Activated CD4-positive, alpha-beta T cell treated with anti-CD3 and anti-CD28 coated beads, Interleukin-2, amount 50 U/mL, for 24 hours (primary cell): Measurements from ENCODE around the gene PRSS33.

Source experiments
- DNase-seq, 2 donors: peaks; one replicate each; pipeline ENCODE4 v3.0.0-alpha.2; 2020; ENCODE audit warnings: low read depth in 1 of 2, low spot score in 1 of 2

PRSS33 gene

DNA sequence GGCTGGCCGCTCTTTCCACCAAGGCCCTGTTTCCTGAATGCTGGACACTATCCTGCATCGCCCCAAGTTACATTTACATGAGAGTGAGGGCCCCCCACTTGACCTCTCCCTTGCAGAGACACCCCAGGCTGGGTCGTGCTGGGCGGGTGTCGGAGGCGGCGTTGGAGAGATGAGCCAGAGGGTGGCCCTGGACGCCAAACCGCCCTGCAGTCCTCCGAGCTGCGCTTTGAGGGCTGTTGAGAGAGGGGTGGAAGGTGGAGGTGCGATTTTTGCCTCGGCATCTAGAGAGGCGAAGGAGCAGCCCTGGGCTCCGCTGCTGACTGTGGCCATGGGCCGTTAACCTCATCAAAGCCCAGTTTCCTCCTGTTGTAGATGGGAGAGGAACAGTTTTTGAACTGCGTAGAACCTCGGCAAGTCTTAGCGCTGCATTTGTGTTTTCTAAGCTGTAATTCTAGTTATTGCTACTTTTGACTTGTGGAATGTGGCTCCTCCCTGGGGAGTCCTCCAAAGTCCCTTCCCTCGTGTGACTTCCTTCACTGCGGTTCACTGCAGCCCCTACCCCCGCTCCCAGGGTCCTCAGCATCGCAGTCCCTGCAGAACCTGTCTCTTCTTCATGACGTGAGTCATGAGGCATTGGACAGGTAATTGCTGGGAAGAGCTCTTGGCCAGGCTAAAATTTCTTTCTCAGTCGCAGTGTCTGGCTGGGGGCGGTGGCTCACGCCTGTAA lies 9.3 kb downstream of the PRSS33 start:
- no peak for DNase-seq

DNA sequence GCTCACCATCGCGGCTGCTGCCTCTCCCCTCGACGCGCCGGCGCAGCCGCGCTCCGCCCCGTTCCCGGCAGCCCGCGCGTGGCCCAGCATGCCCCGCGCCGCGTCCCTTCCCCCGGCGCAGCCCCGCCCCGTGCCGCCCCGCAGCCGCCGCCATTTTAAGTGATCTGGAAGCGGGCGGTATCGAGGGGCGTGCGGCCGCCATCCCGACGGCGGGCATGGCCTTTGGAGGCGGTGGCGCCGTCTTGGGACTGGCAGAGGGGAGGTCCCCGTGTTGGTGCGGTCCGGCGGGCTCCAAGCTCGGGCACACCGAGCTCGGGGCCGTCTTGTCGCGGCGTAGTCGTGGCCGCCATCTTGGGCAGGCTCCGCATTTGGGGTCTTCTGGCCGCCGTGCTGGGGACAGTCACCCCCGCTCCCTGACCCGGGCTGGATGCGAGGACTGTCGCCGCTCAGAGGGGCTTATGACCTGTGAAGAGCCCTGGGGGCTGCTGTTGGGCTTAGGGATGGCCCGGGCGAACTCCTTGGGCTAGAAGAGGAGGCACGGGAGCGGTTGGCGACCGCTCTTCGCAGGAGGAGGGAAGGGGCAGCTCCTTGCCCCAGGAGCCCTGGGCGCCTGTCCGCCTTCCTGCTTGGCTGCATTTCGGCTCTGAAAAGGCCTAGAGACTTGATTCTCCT lies 10.0 kb downstream of the PRSS33 start, which contains the start of gene ELOB:
ELOB (minus strand) TSS at position 50 of the 672 bp plus-strand sequence; CDS start at position 9, 41 bp downstream.
- DNase-seq: peak; percentile 79 to 80

DNA sequence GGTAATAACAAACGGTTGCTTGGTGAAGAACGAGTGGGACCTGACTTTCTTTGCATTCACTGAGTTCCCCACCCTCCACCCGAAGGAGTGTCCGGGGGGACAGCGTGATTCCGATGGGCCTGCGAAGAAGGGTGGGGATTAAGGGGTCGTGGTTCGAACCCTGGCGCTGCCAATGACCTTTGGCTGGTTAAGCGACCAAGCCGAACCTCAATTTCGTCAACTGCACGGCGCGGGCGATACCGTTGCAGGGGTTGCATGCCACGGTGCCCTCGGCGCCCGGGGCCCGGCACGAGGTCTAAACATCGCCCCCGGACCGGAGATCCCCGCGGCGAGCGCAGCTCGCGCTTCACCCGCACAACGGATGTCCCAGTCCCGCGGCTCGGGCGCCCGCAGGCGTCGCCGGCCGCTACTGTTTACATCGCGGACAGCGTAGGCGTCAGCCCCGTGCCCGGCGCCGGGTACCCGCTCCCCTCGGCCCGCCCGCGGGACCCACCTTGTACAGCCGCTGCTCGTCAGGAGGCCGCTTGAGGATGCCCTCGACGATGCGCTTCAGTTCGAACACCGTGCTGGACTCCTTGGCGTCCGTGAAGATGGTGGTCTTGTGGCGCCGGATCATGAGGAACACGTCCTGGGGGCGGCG lies 10.7 kb downstream of the PRSS33 start:
- no peak for DNase-seq

DNA sequence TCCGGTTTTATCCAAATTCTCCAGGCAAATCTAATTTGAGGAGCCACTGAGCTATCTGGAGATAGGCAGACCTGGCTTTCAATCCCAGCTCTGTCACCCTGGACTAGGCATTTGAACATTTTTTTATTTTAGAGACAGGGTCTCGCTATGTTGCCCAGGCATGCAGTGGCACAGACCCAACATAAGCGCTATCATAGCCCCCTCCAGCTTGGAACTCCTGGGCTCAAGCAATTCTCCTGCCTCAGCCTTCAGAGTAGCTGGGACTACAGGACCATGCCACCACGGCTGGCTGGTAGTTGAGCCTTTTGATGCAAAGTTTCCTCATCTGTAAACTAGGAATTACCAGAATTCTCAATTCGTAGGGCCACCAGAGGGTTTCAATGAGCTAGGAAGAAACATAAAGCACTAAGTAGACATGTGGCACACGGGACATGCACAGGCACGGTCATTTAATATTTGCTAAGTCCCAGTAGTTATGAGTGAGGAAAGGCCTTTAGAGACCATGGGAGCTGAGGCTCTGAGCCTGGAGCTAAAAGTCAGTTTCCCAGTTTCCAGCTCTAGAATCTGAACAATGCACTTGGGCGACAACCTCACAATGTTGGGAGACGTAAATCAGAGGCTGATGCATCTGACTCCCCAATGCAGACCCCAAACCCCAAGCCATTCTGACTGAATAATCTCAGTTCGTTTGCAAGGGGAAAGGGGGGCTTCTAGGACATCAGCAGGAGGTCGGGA lies 11.4 kb downstream of the PRSS33 start:
- no peak for DNase-seq

DNA sequence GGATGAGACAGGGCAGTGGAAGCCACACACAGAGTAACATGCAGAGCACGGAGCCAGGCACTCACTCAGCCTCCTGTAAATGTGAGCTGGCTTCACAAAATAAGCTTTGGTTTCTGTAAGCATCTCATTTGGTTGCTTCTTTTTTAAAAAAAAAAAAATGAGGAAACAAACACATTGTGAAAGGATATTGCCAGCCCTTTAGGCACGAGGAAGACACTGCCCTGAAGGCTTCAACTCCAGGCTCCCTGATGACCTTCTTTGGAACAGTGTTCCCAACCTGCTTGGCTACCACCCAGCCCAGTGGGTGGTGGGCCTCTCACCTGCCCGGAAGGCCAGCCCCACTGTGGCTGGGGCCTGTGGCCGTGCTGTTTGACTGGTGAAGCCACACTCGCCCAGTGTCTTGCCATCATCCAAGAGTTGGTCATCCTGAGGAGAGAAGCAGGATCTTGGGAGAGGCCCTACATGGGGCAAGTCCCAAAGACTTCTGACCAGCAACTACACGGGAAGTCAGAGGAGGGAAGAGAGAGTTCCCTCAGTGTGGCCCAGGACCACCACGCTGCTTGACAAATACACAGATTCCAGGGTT lies 12.1 kb downstream of the PRSS33 start:
- no peak for DNase-seq

DNA sequence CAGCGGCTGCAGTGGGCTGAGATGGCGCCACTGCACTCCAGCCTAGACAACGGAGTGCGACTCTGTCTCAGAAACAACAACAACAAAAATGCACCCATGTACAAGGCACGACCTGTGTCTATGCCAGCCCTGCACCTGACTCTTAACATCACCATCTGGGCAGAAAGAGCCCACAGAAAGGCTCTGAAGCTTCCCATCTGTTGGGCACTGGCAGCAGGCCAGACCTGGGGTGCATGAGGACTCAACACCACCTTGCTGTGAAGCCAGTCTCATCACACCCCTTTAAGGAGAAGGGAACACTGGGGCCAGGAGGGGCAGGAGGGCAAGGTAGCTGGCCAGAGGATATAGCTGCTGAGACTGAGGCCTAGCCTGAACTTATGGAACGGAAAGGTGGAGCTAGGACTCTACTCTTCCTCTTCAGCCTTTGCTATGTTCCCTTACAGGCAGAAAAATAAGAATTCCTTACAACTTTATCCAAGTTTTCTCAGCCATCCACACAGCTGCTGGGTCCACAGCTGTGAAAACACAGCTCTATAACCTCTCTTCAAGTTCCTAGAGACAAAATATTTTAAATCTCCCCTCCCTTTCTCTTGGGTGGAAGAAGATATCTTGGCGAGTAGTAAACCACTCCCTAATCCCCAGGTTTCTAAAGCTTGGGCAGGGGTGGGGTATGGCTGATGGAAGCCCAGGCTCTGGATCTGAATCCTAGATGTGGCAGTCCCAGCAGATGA lies 13.0 kb downstream of the PRSS33 start:
- no peak for DNase-seq

DNA sequence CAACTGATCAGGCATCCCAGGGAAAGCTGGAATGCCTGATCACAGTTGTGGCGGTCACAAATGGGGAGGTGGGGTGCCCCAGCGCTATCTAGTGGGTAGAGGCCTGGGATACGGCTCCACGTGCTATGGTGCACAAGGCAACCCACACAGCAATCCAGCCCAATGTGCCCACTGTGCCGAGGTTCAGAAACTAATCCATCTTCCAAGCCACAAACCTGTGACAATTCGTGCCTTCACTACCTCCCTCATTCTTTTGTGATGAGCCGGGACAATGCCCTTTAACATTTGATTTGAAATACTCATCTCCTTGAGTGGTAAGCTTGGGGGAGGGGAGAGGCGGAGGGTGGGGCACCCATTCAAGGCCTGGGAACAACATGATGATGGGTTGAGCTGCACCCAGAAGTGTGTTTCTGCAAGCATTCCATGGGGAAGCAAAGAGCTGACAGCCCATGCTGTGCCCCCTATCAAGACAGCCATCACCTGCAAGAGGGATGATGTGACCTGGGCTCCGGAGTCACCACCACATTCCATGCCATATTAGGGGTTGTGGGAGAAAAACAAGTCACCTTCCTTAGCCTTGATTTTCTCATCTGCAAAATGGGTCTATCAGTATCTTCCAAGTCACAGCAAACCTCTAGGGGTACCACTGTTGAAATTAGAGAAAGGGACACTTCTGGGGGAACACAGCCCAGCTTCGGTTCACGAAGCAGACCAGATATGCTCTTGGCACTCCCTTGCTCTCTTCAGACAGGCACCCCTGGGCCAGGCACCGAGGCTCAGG lies 14.0 kb downstream of the PRSS33 start:
- no peak for DNase-seq

DNA sequence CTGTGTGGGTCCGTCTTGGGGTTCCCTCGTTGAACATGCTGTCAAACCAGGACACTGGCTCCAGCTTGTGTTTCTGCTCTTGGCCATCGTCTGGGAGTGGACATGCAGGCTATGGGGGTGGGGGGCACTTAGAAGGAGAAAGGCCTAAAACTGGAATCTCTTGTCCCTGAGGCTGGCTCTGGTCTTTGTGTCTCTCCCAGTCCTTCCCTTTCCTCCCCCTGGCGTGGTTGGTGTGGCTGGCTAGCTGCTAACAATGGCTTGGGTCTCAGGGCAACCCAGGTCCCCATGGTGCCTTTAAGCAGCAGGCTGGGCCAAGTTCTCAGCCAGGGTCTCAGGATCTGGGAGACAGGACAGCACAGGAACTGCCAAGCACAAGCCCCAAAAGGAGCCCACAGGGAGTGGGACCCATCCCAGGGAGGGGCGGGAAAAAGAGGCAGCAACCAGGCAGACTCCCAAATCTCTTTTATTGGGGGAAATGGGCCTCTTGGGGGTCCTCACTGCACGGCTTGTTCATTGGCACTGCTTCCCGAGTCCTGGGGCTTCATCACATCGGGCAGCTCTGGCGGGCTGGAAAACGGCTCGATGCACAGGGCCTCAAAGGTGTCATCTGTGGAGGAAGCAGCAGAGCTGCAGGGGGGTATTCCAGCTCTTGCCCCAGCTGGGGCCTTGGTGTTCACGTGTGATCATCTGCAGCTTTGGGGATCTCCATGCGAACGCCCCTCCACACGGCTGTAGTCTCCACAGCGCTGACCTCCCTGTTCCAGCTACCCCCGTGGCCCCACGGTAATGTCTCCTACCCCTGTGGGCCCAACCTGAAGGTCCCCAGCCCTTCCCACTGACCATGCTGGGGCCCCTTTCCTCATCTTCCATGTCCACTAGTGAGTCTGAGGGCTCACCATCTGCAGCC lies 15.6 kb downstream of the PRSS33 start:
- DNase-seq: no peak

DNA sequence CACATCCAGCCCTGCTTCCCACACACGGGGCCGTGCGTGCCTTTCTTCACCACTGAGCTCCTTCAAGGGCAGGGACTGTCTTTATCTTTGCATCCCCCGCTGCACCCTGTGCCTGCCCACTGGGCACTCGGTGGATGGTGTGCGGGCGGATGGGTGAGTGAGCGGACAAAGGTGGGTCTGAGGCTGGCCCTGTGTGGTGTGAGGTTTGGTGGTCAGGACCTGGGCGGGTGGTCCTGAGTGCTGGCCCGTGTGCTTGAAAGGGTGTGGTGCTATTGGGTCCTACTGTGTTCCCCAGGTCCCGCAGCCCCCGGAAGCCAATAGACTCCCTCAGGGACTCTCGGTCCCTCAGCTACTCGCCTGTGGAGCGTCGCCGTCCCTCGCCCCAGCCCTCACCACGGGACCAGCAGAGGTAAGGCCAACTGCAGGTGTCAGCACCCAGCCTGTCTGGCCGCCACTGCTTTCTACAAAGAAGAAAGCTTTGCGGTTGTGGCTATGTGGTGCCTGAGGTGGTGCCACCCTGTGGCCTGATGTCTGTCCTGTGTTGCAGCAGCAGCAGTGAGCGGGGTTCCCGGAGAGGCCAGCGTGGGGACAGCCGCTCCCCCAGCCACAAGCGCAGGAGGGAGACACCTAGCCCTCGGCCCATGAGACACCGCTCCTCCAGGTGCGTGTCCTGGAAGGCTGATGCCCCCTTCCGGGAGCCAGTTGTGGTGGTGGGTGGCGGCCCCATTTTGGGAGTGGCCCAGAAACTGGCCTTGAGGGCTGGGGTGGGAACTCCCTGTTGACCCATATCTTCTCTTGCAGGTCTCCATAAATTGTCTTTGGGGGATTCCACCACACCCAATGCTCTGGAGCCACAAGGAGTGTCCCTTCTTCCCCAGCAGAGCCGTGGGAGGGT lies 17.1 kb downstream of the PRSS33 start:
- no peak for DNase-seq

DNA sequence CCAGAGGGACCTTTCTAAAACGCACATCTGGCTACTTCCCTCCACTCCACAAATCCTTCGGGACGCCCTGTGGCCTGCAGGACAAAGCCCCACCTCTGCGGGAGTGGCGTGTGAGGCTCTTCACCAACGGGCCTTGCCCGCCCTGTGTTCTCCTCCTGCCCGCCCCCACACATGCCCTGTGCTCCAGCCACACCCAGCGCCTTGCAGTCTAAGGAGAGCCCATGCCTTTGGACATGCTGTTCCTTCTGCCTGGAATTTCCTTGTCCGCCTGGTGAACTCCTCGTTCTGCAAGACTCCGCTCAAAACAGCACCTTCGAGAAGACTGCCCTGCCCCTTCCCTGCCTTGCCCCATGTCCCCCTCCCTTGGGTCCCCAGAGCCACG lies 17.7 kb downstream of the PRSS33 start:
- no peak for DNase-seq

DNA sequence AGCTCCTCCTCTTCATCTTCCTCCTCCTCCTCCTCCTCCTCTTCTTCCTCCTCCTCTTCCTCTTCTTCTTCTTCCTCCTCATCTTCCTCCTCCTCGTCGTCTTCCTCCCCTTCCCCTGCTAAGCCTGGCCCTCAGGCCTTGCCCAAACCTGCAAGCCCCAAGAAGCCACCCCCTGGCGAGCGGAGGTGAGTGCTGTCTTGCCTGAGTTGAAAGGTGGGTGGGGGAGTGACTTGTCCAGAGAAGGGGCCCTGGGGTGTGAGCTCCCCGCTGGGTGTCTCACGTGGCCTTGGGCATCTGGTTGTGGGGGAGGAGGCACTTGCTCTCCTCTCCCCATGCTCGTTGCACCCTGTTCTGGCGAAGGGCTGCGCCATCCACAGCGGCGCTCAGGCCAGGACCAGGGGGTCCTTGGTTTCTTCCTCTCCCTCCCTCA lies 18.2 kb downstream of the PRSS33 start:
- DNase-seq: no peak

DNA sequence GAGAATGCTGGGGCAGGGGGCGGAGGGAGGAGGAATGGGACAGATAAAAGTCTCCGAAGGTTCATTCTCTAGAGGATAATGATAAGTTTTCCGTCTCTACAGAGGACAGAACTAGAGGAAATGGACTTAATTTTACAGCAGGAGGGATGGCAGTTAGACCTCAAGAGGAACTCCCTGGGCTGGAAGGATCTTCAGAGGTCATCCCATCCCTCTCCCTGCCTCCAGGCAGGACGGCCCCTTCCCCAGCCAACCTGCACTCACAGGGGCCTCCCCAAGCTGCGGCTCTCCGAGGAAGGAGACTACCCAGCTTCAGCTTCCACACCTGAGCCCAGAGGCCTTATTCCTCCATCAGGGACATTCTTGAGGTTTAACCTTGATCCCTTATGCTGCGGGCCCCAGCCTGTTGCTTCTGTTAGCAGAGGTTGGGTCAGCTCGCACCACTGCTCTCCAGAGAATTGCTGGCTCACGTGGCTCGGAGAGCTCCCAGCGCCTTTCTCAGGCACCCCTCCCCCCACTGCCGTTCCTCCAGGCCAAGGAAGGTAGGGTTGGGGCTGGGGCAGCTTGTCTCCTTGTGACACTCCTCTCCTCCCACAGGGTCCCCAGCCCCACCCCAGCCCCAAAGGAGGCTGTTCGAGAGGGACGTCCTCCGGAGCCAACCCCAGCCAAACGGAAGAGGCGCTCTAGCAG lies 18.8 kb downstream of the PRSS33 start:
- DNase-seq: no peak

DNA sequence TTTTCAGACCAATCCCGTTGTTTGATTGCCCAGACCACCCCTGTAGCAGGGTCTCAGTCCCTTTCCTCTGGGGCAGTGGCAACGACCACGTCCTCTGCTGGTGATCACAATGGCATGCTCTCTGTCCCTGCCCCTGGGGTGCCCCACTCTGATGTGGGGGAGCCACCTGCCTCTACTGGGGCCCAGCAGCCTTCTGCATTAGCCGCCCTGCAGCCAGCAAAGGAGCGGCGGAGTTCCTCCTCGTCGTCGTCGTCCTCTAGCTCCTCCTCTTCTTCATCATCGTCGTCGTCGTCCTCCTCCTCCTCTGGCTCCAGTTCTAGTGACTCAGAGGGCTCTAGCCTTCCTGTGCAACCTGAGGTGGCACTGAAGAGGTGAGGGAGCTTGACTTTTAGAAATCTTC lies 19.5 kb downstream of the PRSS33 start:
- DNase-seq: no peak

DNA sequence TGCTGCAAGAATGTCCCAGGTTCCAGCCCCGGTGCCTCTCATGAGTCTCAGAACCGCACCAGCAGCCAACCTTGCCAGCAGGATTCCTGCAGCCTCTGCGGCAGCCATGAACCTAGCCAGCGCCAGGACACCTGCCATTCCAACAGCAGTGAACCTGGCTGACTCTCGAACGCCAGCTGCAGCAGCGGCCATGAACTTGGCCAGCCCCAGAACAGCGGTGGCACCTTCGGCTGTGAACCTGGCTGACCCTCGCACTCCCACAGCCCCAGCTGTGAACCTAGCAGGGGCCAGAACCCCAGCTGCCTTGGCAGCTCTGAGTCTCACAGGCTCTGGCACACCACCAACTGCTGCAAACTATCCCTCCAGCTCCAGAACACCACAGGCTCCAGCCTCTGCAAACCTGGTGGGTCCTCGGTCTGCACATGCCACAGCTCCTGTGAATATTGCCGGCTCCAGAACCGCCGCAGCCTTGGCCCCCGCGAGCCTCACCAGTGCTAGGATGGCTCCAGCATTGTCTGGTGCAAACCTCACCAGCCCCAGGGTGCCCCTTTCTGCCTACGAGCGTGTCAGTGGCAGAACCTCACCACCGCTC lies 20.1 kb downstream of the PRSS33 start:
- no peak for DNase-seq

DNA sequence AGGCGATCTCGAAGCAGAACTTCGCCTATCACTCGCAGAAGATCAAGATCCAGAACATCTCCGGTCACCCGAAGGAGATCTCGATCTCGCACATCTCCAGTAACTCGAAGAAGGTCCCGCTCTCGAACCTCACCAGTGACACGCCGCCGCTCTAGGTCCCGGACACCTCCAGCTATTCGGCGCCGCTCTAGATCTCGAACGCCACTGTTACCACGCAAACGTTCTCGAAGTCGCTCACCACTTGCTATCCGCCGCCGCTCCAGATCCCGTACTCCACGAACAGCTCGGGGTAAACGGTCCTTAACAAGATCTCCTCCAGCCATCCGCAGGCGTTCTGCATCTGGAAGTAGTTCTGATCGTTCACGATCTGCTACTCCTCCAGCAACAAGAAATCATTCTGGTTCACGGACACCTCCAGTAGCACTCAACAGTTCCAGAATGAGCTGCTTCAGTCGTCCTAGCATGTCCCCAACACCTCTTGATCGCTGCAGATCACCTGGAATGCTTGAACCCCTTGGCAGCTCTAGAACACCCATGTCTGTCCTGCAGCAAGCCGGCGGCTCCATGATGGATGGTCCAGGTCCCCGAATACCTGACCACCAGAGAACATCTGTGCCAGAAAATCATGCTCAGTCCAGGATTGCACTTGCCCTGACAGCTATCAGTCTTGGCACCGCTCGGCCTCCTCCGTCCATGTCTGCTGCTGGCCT lies 20.8 kb downstream of the PRSS33 start:
- DNase-seq: no peak
